ENCODE data around the gene UBA52. TPM values are rescaled to one million over a fixed set of nuclear protein-coding genes. Genes with fewer than 3 reads are reported as not detected.

UBA52 gene
- total RNA-seq, 1 donor from 2014 or later, result 859 TPM

Other genes starting within 250 kb of the UBA52 start
- gene LSM4, start 248.8 kb upstream of the UBA52 start, total RNA-seq, result 333 and 367 TPM in 2 replicates
- 28.8 and 34.4 TPM in 2 replicates for gene PGPEP1, start 231.3 kb upstream of the UBA52 start, total RNA-seq
- 637 and 822 TPM in 2 replicates for gene GDF15, start 185.7 kb upstream of the UBA52 start, total RNA-seq
- 0.08 and 0.14 TPM in 2 replicates for gene LRRC25, start 174.2 kb upstream of the UBA52 start, total RNA-seq
- 92.6 and 96.2 TPM in 2 replicates for gene SSBP4, start 152.5 kb upstream of the UBA52 start, total RNA-seq
- 53.9 and 59.5 TPM in 2 replicates for gene ISYNA1, start 133.7 kb upstream of the UBA52 start, total RNA-seq
- gene ELL, start 49.8 kb upstream of the UBA52 start, total RNA-seq, result 12.7 and 13.1 TPM in 2 replicates
- gene FKBP8, start 28.3 kb upstream of the UBA52 start, total RNA-seq, result 253 and 291 TPM in 2 replicates
- 121 and 172 TPM in 2 replicates for gene KXD1, start 14.0 kb upstream of the UBA52 start, total RNA-seq
- gene REX1BD, start 16.9 kb downstream of the UBA52 start, total RNA-seq, result 119 and 136 TPM in 2 replicates
- gene CRLF1, start 34.9 kb downstream of the UBA52 start, total RNA-seq, result 16.5 and 30.1 TPM in 2 replicates
- 3.8 and 6.5 TPM in 2 replicates for gene TMEM59L, start 41.0 kb downstream of the UBA52 start, total RNA-seq
- gene KLHL26, start 65.2 kb downstream of the UBA52 start, total RNA-seq, result 7.5 and 9.6 TPM in 2 replicates
- 2.3 and 5.5 TPM in 2 replicates for gene CRTC1, start 111.8 kb downstream of the UBA52 start, total RNA-seq
- gene COMP, start 219.4 kb downstream of the UBA52 start, total RNA-seq, result not detected in 2 replicates